Measurements from ENCODE around the gene METTL24. TPM values are rescaled to one million over a fixed set of nuclear protein-coding genes. Genes with fewer than 3 reads are reported as not detected.

Gene METTL24
- total RNA-seq, 4 donors from 2014 or later, result 0.45 to 1.7 TPM; not detected in 2

DNA sequence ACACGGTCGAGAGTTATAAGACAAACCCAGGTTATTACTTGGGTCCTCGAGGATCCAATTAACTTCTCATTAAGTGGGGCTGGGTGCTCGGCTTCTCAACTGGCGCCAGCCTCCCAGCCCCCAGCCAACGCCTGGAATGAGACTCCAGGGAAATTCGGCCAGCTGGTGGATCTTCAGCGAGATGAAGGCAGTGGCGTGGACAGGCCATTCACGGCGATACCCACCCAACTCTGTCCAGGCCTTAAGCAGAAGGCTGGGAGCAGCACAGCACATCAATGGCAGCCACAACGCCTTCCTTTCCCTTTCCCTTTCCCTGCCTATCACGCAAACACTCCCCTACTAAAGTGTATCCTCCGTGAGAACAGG, 868 bp downstream of the METTL24 start:
- 35% methylated on average over 13 of the region's 14 CpGs for WGBS
- no peak for DNase-seq (ENCODE audit: low spot score in 2 of 2)

DNA sequence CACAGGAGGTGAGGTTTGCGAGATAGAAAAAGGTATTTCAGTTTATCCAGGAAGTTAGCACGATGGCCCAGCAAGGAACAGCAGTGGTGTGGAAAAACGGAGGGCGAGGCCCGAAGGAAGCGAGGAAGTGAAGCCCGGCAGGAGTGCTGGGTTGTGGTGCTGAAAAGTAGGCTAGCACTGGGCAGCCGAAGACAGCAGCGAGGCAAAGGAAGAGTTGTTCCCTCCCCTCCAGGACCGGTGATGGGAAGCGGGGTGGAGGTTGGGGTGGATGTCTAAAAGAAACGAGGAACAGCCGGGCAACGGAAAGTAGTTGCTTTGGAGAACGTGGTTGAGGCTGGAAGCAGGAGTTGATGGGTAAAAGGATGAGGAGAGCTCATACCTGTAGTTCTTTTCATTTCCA, 1.4 kb downstream of the METTL24 start:
- Histone ChIP-seq H3K4me3 (peak overlapping the region; percentile 62), H3K36me3 (no peaks in the 10 kb centered on the region), H3K9me3 (no peaks in the 10 kb centered on the region), H3K27me3 (peaks cover 40% of the 10 kb centered on the region), H3K4me1 (peaks cover 19% of the 10 kb centered on the region), H3K27ac (peak overlapping the region; percentile 83)
- DNase-seq (ENCODE audit: low spot score in 2 of 2), result no peak
- WGBS, result 67% methylated on average over 15 of the region's 15 CpGs
- TF ChIP-seq EP300 (IDR thresholded peaks at IDR 0.05) (no peak), POLR2A (IDR thresholded peaks at IDR 0.05) (no peak), POLR2AphosphoS5 (IDR thresholded peaks at IDR 0.05) (no peak)
- TF ChIP-seq, protein P1, sequence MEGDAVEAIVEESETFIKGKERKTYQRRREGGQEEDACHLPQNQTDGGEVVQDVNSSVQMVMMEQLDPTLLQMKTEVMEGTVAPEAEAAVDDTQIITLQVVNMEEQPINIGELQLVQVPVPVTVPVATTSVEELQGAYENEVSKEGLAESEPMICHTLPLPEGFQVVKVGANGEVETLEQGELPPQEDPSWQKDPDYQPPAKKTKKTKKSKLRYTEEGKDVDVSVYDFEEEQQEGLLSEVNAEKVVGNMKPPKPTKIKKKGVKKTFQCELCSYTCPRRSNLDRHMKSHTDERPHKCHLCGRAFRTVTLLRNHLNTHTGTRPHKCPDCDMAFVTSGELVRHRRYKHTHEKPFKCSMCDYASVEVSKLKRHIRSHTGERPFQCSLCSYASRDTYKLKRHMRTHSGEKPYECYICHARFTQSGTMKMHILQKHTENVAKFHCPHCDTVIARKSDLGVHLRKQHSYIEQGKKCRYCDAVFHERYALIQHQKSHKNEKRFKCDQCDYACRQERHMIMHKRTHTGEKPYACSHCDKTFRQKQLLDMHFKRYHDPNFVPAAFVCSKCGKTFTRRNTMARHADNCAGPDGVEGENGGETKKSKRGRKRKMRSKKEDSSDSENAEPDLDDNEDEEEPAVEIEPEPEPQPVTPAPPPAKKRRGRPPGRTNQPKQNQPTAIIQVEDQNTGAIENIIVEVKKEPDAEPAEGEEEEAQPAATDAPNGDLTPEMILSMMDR (IDR thresholded peaks at IDR 0.05), result no peak

More for the DNA sequence above, 868 bp downstream of the METTL24 start:
- TF ChIP-seq EP300 (IDR thresholded peaks at IDR 0.05) (no peak), POLR2A (IDR thresholded peaks at IDR 0.05) (no peak), POLR2AphosphoS5 (IDR thresholded peaks at IDR 0.05) (no peak)
- TF ChIP-seq, protein P1 (IDR thresholded peaks at IDR 0.05), result no peak
- Histone ChIP-seq H3K36me3 (no peaks in the 10 kb centered on the region), H3K4me3 (peak overlapping the region; percentile 62), H3K4me1 (peaks cover 19% of the 10 kb centered on the region), H3K27me3 (peaks cover 40% of the 10 kb centered on the region), H3K9me3 (no peaks in the 10 kb centered on the region), H3K27ac (peak overlapping the region; percentile 83)

DNA sequence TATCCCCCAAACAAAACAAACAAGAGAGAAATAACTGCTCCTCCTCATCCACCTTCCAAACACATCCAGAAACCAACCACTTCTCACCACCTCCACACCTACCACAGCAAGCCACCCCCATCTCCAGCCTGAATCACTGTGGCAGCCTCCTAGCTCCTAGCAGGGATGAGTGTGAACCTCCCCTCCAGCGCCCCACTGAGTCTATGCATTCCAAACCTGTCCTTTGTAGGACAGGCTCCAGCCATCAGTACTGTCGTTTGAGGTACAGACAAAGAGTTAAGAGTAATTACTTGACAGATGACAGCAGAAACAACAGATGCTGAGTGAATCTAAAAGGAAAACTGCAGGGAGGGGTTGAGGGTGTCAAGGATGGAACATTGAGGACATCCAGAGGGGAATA, 2.4 kb downstream of the METTL24 start:
- Histone ChIP-seq H3K9me3 (no peaks in the 10 kb centered on the region), H3K4me3 (no peak overlapping the region), H3K36me3 (no peaks in the 10 kb centered on the region), H3K27ac (no peak overlapping the region), H3K4me1 (peaks cover 19% of the 10 kb centered on the region), H3K27me3 (peaks cover 35% of the 10 kb centered on the region)
- 77% methylated on average over 2 of the region's 2 CpGs for WGBS
- no peak for DNase-seq (ENCODE audit: low spot score in 2 of 2)
- TF ChIP-seq, protein P1 (IDR thresholded peaks at IDR 0.05), result no peak
- TF ChIP-seq POLR2AphosphoS5 (IDR thresholded peaks at IDR 0.05), result no peak
- TF ChIP-seq POLR2A (IDR thresholded peaks at IDR 0.05), result no peak
- TF ChIP-seq EP300 (IDR thresholded peaks at IDR 0.05), result no peak

DNA sequence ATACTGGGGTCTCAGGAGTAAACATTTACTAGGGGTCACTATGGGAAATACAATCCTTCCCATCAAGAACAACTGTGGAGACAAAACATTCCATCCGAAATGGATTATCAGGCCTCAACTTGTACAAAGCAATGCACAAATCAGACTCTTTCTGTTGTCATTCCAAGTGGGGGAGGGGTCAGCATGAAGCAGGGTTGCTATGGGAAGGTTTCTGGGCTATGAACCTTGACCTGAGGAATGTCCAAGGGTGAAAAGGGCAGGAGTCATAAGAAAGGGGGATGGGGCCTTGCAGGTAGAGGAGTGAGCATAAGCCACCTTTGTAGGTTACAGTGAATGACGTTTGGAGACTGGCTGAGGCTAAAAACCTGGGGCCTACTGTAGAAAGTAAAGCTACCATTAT, 3.1 kb downstream of the METTL24 start:
- no peak overlapping the region for H3K4me3 ChIP-seq
- WGBS, result 76% methylated on average over 2 of the region's 2 CpGs
- no peak for DNase-seq (ENCODE audit: low spot score in 2 of 2)
- peaks cover 19% of the 10 kb centered on the region for H3K4me1 ChIP-seq
- H3K36me3 ChIP-seq, result no peaks in the 10 kb centered on the region
- TF ChIP-seq, protein P1 (IDR thresholded peaks at IDR 0.05), result no peak
- no peak for TF ChIP-seq POLR2AphosphoS5 (IDR thresholded peaks at IDR 0.05)
- no peak for TF ChIP-seq EP300 (IDR thresholded peaks at IDR 0.05)
- no peak for TF ChIP-seq POLR2A (IDR thresholded peaks at IDR 0.05)
- no peaks in the 10 kb centered on the region for H3K9me3 ChIP-seq
- H3K27ac ChIP-seq, result no peak overlapping the region
- peaks cover 31% of the 10 kb centered on the region for H3K27me3 ChIP-seq

DNA sequence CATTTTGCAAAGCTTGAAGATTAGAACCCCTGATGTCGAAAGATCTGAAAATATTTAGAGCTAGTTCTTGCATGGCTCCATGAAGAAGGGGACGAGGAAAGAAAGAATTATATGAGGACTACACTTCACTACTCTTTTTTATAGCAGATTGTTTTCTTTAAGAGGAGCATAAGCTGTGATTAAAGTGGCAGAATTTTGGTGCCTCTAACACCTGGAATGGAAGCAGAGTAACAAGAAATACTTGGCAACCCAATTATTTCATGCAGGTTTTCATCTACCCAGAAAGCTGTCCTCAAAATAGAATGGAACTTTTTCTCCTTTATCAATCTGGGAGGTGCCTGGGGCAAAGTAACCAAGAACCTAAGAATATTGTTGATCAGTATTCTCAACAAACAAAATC, 4.0 kb downstream of the METTL24 start:
- TF ChIP-seq POLR2A (IDR thresholded peaks at IDR 0.05), result no peak
- TF ChIP-seq, protein P1 (IDR thresholded peaks at IDR 0.05), result no peak
- no peak for TF ChIP-seq POLR2AphosphoS5 (IDR thresholded peaks at IDR 0.05)
- no peak for TF ChIP-seq EP300 (IDR thresholded peaks at IDR 0.05)
- no peak overlapping the region for H3K27ac ChIP-seq
- peaks cover 23% of the 10 kb centered on the region for H3K27me3 ChIP-seq
- H3K36me3 ChIP-seq, result no peaks in the 10 kb centered on the region
- no peak for DNase-seq (ENCODE audit: low spot score in 2 of 2)
- H3K9me3 ChIP-seq, result no peaks in the 10 kb centered on the region
- WGBS, result 89% methylated on average over 2 of the region's 2 CpGs
- H3K4me1 ChIP-seq, result peaks cover 19% of the 10 kb centered on the region
- no peak overlapping the region for H3K4me3 ChIP-seq
